BJ (cell line): ENCODE results near the gene TBX4. TPM values are rescaled to one million over a fixed set of nuclear protein-coding genes. Genes with fewer than 3 reads are reported as not detected.

Experiments used
- CTCF ChIA-PET: fragments of 350-600 bp; formaldehyde crosslinking; extraction: SDS; loops from one replicate; lab custom pipeline; 2021; ENCODE audit warnings: antibody characterized with exemption, inconsistent platforms; lab: Yijun Ruan, JAX
- POLR2A ChIA-PET: fragments of 300-600 bp; sonication (Branson Sonifier 250); formaldehyde crosslinking; extraction: SDS; loops from one replicate; lab custom pipeline; 2021; ENCODE audit warnings: antibody characterized with exemption; lab: Charles Lee
- DNase-seq: peaks from one replicate; pipeline ENCODE4 v3.0.0-alpha.2; 2011; ENCODE audit warnings: low read depth
- H3K27me3 ChIP-seq: 2 replicates; pipeline ENCODE4 v1.6.0; 2011; ENCODE audit warnings: low read length; ENCODE audit not compliant: control insufficient read depth, insufficient read depth
- H3K36me3 ChIP-seq: 2 replicates; pipeline ENCODE4 v1.5.1; 2011; ENCODE audit warnings: low read length; ENCODE audit not compliant: control insufficient read depth, insufficient read depth
- H3K4me3 ChIP-seq: 2 replicates; pipeline ENCODE4 v1.5.1; 2011; ENCODE audit warnings: low read depth, mild to moderate bottlenecking, control low read depth, low read length
- CTCF ChIP-seq: IDR thresholded peaks from 2 replicates; pipeline ENCODE4 v1.5.1; 2011; ENCODE audit warnings: low read depth, mild to moderate bottlenecking, control low read depth, inconsistent platforms, low read length, moderate library complexity; ENCODE audit not compliant: insufficient read depth
- polyA plus RNA-seq: library from polyadenylated mRNA; depleted of rRNA; stranded (reverse); fragments of >200 nt; gene quantifications from 2 replicates; pipeline ENCODE4 v1.2.3, GENCODE V29; 2011

TBX4 gene
- polyA plus RNA-seq, 1 experiment, result 3.7 TPM

GRCh38 chr17:61464130-61464842 is 12.1 kb downstream of the TBX4 start:
- DNase-seq, result no peak
- H3K36me3 ChIP-seq, result no peaks in the 10 kb centered on the region
- ChIA-PET POLR2A (no interaction called here), CTCF (interaction anchor here (0.9 to 3.1 kb wide), 6 partner anchors 9 to 101 kb away, joined by 3 to 17 read pairs (median 4); no protein-coding TSS in a partner anchor)
- TF ChIP-seq CTCF, result no peak
- no peak overlapping the region for H3K4me3 ChIP-seq
- H3K27me3 ChIP-seq, result peaks cover 6% of the 10 kb centered on the region; the same call in 1 of the 2 replicates

- Histone ChIP-seq H3K4me3 (no peak overlapping the region), H3K27me3 (peaks cover 6% of the 10 kb centered on the region; the same call in 1 of the 2 replicates), H3K36me3 (no peaks in the 10 kb centered on the region)
- DNase-seq, result no peak
- POLR2A ChIA-PET, result no interaction called here
- no peak for TF ChIP-seq CTCF
- CTCF ChIA-PET, result interaction anchor here (0.6 to 1.1 kb wide), 2 partner anchors 15 to 53 kb away, joined by 3 read pairs; no protein-coding TSS in a partner anchor
Measured at GRCh38 chr17:61464843-61465180, 12.6 kb downstream of the TBX4 start.

GRCh38 chr17:61465550-61466237 is 13.5 kb downstream of the TBX4 start:
- Histone ChIP-seq H3K36me3 (no peaks in the 10 kb centered on the region), H3K4me3 (no peak overlapping the region), H3K27me3 (0 out of 2 replicates have a peak, but pooled peaks cover 2% of the 10 kb centered on the region)
- POLR2A ChIA-PET, result no interaction called here
- no peak for TF ChIP-seq CTCF
- CTCF ChIA-PET, result interaction anchor here (0.6 kb wide), 2 partner anchors 16 to 85 kb away, joined by 3 read pairs; no protein-coding TSS in a partner anchor
- DNase-seq, result no peak

- ChIA-PET CTCF (interaction anchor here (0.8 to 2.6 kb wide), 3 partner anchors 17 to 50 kb away, joined by 3 to 9 read pairs (median 3); no protein-coding TSS in a partner anchor), POLR2A (no interaction called here)
- no peaks in the 10 kb centered on the region for H3K36me3 ChIP-seq
- DNase-seq, result no peak
- no peaks in the 10 kb centered on the region for H3K27me3 ChIP-seq
- H3K4me3 ChIP-seq, result no peak overlapping the region
- no peak for TF ChIP-seq CTCF
Measured at GRCh38 chr17:61466246-61466645, 14.0 kb downstream of the TBX4 start.
